Measurements from ENCODE around the gene HFE.
"Not testable (repeated sequence)": the region's sequence is repeated elsewhere in the genome, so short reads cannot be mapped to it uniquely, and the experiment has no call there.

The HFE gene

DNA sequence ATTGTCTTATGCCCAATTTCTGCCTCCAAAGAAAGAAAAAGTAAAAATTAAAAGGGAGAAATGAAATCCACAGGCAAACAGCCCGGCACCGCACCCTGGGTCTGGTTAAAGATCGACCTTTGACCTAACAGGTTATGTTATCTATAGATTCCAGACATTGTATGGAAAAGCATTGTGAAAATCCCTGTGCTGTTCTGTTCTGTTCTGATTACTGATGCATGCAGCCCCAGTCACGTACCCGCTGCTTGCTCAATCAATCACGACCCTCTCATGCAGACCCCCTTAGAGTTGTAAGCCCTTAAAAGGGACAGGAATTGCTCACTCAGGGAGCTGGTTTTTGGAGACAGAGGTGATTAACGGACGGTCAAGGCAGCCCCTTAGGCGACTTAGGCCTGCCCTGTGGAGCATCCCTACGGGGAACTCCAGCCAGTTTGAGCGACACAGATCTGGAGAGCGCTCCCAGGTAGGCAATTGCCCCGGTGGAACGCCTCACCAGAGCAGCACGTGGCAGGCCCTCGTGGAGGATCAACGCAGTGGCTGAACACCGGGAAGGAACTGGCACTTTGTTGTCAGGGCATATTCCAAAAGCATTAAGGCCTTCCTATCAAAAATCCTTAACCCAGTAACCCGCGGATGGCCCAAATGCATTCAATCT, 12.0 kb upstream of the HFE start:
- H3K4me1 ChIP-seq (ENCODE audit: insufficient read depth, low read length): no peaks in the 10 kb centered on the region
- H3K79me2 ChIP-seq (ENCODE audit: insufficient read depth, low read length): no peaks in the 10 kb centered on the region
- no peak for DNase-seq
- no peak overlapping the region for H3K4me3 ChIP-seq (ENCODE audit: low read depth in 1 of 2, low read length in 2 of 2)
- no peak overlapping the region for H3K4me2 ChIP-seq (ENCODE audit: insufficient read depth, low read length)
- H3K9ac ChIP-seq (ENCODE audit: low read depth, low read length): no peak overlapping the region
- TF ChIP-seq EZH2 (IDR thresholded peaks at IDR 0.05; ENCODE audit: borderline replicate concordance, low read depth, low read length, severe bottlenecking): no peak
- no peak for TF ChIP-seq CTCF (IDR thresholded peaks at IDR 0.05; ENCODE audit: borderline replicate concordance, extremely low read depth, low read length, poor library complexity, severe bottlenecking)
- no peak overlapping the region for H2AFZ ChIP-seq (ENCODE audit: low read depth, low read length)
- no peak for ATAC-seq (ENCODE audit: insufficient read depth, low read depth)
- H3K9me3 ChIP-seq (ENCODE audit: insufficient read depth, low read length, severe bottlenecking): no peaks in the 10 kb centered on the region
- H3K27ac ChIP-seq (ENCODE audit: low read length): no peak overlapping the region
- H3K27me3 ChIP-seq (ENCODE audit: insufficient read depth, low read length, poor library complexity): no peaks in the 10 kb centered on the region
- no peaks in the 10 kb centered on the region for H4K20me1 ChIP-seq (ENCODE audit: insufficient read depth, low read length)
- no peaks in the 10 kb centered on the region for H3K36me3 ChIP-seq (ENCODE audit: insufficient read depth, low read length)

DNA sequence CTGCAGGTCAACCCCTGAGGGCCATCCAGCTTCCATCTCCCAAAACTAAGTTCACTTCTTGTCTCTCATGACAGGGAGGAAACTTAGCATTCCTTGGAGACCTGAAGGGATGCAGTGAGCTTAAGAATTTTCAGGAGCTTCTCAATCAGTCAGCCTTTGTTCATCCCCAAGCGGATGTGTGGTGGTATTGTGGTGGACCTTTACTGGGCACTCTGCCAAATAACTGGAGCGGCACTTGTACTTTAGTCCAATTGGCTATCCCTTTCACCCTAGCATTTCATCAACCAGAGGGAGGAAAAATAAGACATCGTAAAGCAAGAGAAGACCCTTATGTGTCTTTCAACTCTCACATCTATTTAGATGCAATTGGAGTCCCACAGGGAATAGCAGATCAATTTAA, 9.2 kb upstream of the HFE start:
- not testable (repeated sequence) for H3K27me3 ChIP-seq (ENCODE audit: insufficient read depth, low read length, poor library complexity); H3K4me3 ChIP-seq (ENCODE audit: low read depth in 1 of 2, low read length in 2 of 2); H3K36me3 ChIP-seq (ENCODE audit: insufficient read depth, low read length); H3K79me2 ChIP-seq (ENCODE audit: insufficient read depth, low read length); H4K20me1 ChIP-seq (ENCODE audit: insufficient read depth, low read length); H3K9me3 ChIP-seq (ENCODE audit: insufficient read depth, low read length, severe bottlenecking); H3K4me2 ChIP-seq (ENCODE audit: insufficient read depth, low read length); H3K27ac ChIP-seq (ENCODE audit: low read length); DNase-seq; H3K9ac ChIP-seq (ENCODE audit: low read depth, low read length); H3K4me1 ChIP-seq (ENCODE audit: insufficient read depth, low read length); H2AFZ ChIP-seq (ENCODE audit: low read depth, low read length); ATAC-seq (ENCODE audit: insufficient read depth, low read depth)

- H3K27me3 ChIP-seq (ENCODE audit: insufficient read depth, low read length, poor library complexity); H3K27ac ChIP-seq (ENCODE audit: low read length); H3K9ac ChIP-seq (ENCODE audit: low read depth, low read length); H3K4me1 ChIP-seq (ENCODE audit: insufficient read depth, low read length); H3K4me2 ChIP-seq (ENCODE audit: insufficient read depth, low read length); H3K4me3 ChIP-seq (ENCODE audit: low read depth in 1 of 2, low read length in 2 of 2); H3K9me3 ChIP-seq (ENCODE audit: insufficient read depth, low read length, severe bottlenecking); H2AFZ ChIP-seq (ENCODE audit: low read depth, low read length); DNase-seq; H3K36me3 ChIP-seq (ENCODE audit: insufficient read depth, low read length); H3K79me2 ChIP-seq (ENCODE audit: insufficient read depth, low read length); H4K20me1 ChIP-seq (ENCODE audit: insufficient read depth, low read length); ATAC-seq (ENCODE audit: insufficient read depth, low read depth): not testable (repeated sequence)
These were observed 6.1 kb upstream of the HFE start for GRCh38 chr6:26081096-26081495.

DNA sequence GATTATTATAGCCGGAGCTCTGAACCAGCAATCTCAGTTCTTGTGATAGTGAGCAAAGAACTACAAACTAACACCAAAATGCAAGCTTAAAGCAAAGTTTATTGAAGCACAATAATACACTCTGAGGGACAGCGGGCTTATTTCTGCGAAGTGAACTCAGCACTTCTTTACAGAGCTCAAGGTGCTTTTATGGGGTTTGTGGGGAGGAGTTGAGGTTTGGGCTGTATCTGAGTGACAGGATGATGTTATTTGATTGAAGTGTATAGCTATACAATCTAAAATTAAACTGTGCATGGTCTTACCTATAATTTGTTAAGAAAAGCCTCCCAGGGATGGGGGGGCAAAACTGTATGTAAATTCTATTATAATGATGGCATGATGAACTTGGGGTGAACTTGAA, 1.0 kb upstream of the HFE start:
- Histone ChIP-seq H2AFZ (ENCODE audit: low read depth, low read length) (no peak overlapping the region), H3K79me2 (ENCODE audit: insufficient read depth, low read length) (no peaks in the 10 kb centered on the region), H3K27me3 (ENCODE audit: insufficient read depth, low read length, poor library complexity) (no peaks in the 10 kb centered on the region), H3K4me2 (ENCODE audit: insufficient read depth, low read length) (no peak overlapping the region), H3K4me1 (ENCODE audit: insufficient read depth, low read length) (peaks cover 24% of the 10 kb centered on the region), H4K20me1 (ENCODE audit: insufficient read depth, low read length) (no peaks in the 10 kb centered on the region), H3K9ac (ENCODE audit: low read depth, low read length) (no peak overlapping the region), H3K36me3 (ENCODE audit: insufficient read depth, low read length) (no peaks in the 10 kb centered on the region), H3K27ac (ENCODE audit: low read length) (no peak overlapping the region), H3K4me3 (ENCODE audit: low read depth in 1 of 2, low read length in 2 of 2) (no peak overlapping the region), H3K9me3 (ENCODE audit: insufficient read depth, low read length, severe bottlenecking) (no peaks in the 10 kb centered on the region)
- ATAC-seq (ENCODE audit: insufficient read depth, low read depth): peak; percentile 61
- DNase-seq: no peak
- TF ChIP-seq EZH2 (IDR thresholded peaks at IDR 0.05; ENCODE audit: borderline replicate concordance, low read depth, low read length, severe bottlenecking) (no peak), CTCF (IDR thresholded peaks at IDR 0.05; ENCODE audit: borderline replicate concordance, extremely low read depth, low read length, poor library complexity, severe bottlenecking) (no peak)

Data from DND-41 (cell line).